GM21528 (cell line): ENCODE measurements around the gene KRTAP21-3.

Experiments used
- ATAC-seq: cut with Tn5 transposase; IDR thresholded peaks from one replicate; pipeline ENCODE4 v1.9.1; 2021; ENCODE audit warnings: mild to moderate bottlenecking, moderate library complexity; ENCODE audit not compliant: unreplicated experiment, low FRiP score

Gene KRTAP21-3

GRCh38 chr21:30668776-30669175 is 49.8 kb downstream of the KRTAP21-3 start:
- no peak for ATAC-seq
